Inflammatory macrophage (primary cell): ENCODE measurements around the gene SLC44A1.

Experiments used
- DNase-seq, 2 donors: peaks; one replicate each; pipeline ENCODE4 v3.0.0-alpha.2; 2020 to 2022
- total RNA-seq, 18 experiments: gene quantifications; one replicate each; lab custom pipeline; 2026; ENCODE audit warnings: mixed read lengths in 6 of 18, inconsistent platforms in 2 of 18; lab: John Stamatoyannopoulos, UW

The SLC44A1 gene
- total RNA-seq: 72.7 to 566 (median 140) reads per million in 18 experiments

DNA sequence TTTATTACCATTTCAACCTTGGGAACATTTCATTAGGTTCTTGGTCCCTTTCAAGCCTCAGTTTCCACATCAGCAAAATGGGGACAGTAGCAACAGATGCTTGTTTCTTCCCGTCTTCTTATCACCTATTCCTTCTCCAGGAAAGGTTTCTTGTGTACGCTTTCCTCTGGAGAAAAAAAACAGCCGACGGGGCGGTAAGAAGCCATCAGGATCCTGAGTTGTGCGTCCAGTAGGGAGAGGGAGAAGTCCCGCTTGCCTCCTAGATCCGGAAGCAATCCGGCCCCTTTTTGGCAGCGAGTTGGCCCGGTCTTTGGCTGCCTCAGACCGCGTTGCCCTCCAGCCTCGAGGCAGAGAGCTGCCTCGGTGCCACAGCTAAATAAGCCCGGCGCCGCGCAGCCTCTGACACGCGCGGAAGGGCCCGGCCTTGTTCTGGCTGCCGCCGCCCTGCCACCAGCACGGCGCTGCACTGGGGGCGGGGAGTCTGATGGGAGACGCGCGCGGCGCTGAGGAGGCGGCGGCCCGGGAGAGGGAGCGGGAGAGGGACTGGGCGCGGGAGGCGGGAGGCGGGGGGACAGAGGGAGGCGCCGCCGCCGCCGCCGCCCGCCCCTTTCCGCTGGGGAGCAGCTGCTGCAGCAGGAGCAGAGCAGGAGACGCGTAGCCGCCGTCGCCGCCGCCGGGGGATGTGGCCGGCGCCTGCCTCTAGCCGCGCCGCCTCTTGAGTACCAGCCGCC lies at the start of gene SLC44A1:
TSS of gene SLC44A1 (plus strand) at position 649 of the 731 bp plus-strand sequence. CDS start 218 bp downstream, outside the sequence.
- peak; percentile 96 to 97 for DNase-seq

- no peak for DNase-seq
Observed at GRCh38 chr9:105195259-105195658, 49.2 kb upstream of the SLC44A1 start.

DNA sequence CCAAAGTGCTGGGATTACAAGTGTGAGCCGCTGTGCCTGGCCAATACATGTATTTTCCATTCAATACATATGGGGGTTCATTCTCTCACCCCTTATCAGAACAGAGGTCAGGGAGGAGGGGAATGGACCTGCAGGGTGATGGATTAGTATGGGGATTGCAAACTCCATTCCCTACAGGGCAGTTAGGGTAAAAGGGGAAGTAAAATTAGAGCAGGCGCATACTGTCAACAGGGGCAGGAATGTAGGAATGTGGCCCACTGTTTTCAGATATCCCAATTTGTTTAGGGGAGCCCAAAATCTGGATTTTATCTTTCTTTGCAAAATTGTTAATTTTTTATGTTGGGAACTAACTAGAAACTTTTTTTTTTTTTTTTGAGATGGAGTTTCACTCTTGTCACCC lies 46.4 kb upstream of the SLC44A1 start:
- DNase-seq: no peak

GRCh38 chr9:105198865-105199264 lies 45.6 kb upstream of the SLC44A1 start:
- peak in 1 of 2 donors; percentile 65 for DNase-seq

DNA sequence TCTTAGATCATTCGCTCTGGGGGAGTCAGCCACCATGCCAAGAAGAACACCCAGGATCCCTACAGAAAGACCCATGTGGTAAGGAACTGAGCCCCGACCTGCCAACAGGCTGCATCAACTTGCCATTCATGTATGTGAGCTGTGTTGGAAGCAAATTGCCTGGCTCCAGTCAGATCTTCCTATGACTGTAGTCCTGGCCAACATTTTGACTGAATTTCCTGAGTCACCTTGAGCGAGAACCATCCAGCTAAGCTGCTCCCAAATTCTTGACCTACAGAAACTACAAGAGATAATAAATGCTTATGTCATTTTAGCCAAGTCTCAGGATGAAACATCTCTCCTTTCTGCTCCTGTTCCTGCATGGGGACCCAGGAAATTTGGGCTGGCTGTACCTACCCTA lies 40.0 kb upstream of the SLC44A1 start:
- DNase-seq: no peak

GRCh38 chr9:105205787-105206495 lies 38.5 kb upstream of the SLC44A1 start:
- no peak for DNase-seq

DNA sequence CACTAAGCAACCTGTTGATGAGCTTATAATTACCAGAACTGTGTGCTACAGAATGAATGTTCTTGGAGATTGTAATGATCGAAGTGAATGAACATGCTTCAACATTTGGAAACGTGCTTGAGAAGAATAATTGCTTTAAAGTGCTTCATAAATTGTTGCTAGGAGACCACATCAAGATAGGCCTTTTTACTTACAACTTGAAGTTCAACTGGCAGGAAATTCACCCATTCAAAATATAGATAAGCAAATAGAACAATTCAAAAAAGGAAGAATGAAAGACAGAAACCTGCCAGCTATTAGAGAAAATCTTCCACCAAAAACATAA lies 38.0 kb upstream of the SLC44A1 start:
- no peak for DNase-seq

GRCh38 chr9:105206821-105207699 lies 37.4 kb upstream of the SLC44A1 start:
- DNase-seq: no peak

DNA sequence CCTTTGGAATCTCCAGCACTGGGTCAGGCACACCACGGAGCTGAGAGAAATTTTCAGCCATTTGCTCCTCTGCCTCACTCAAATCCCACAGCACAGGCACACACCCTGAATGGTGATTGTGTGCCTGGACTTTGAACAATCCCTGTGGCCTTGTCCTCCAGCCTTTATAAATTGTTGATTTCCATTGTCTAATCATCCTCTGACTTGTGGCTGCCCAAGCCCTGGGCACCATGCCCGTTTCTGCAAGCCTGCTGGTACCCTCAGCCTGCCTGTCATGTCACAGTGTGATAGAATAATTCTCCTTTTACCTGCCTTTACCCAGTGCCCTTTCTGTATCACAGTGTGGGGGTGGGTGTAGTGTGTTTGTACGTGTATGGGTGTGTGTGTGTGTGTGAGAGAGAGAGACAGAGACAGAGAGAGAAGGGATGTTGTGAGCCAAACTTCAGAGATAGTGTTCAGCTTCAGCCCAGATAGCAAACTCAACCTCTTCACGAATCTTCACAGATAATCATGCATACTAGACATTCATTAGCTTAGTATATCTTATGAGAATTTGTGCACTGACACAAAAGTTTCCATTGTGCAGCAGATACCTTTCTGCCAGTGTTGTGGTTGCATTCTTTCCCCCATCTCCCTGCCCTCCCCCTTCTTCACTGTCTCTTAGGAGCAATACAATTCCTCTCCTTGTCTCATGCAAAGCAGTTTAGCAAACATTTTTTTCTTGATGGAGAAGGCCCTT lies 27.8 kb upstream of the SLC44A1 start:
- DNase-seq: no peak

GRCh38 chr9:105218673-105219072 lies 25.8 kb upstream of the SLC44A1 start:
- DNase-seq: no peak

GRCh38 chr9:105219291-105219805 lies 25.1 kb upstream of the SLC44A1 start:
- DNase-seq: no peak

DNA sequence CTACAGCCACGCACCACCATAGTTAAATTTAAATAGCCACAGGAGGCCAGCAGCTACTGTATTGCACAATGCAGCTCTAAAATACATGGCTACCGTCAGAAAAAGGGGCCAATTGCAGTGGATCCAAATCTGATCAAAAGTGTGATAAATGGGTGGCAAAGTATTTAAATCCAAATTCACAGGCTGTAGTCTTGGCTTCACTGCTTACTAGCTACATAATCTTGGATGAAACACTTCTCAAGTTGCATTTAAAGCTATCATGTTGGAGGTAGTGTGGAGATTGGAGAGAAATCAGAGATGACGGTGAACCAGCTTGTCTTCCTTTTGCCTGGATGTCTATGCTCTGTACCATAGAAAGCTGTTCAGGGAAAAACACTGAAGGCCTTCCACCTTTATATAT lies 24.0 kb upstream of the SLC44A1 start:
- no peak for DNase-seq

- no peak for DNase-seq
Observed at GRCh38 chr9:105223544-105224140, 20.8 kb upstream of the SLC44A1 start.

DNA sequence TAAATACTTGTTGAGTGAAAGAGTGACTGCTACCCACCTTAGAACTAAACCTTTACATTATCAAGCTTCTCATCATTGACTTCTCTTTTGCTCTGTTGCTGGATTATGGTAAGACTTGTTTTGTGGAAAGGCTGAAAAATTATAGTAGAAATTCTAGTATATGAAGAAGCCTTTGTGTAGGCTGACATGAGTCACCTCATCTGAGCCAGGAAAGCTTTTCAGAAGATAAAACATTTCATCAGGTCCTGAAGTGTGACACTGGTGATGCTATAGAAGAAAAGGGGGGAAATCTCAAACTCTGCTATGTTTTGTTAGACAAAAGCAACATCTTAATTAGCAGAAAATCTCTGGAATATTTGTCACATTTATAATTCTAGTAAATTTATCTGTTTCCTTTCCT lies 18.4 kb upstream of the SLC44A1 start:
- no peak for DNase-seq

GRCh38 chr9:105232207-105232606 lies 12.2 kb upstream of the SLC44A1 start:
- no peak for DNase-seq

DNA sequence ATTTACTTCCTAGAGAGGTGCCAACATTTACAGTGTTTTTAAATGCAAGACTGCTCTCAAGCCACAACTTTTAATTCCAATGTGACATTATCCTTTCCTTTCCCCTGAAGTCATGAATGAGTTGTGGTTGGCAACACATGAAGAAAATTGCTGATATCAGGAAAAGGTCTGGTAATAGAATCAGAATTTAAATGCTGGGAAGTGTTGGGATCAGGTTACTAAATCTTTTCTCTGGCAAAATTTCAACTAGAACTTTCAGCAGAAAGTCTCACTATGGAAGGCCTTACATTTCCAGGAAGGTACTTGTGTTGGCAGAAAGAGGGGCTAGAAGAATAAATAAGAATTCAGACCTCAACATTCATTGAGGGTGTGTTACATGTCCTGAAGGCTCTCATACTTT lies 10.6 kb upstream of the SLC44A1 start:
- no peak for DNase-seq

DNA sequence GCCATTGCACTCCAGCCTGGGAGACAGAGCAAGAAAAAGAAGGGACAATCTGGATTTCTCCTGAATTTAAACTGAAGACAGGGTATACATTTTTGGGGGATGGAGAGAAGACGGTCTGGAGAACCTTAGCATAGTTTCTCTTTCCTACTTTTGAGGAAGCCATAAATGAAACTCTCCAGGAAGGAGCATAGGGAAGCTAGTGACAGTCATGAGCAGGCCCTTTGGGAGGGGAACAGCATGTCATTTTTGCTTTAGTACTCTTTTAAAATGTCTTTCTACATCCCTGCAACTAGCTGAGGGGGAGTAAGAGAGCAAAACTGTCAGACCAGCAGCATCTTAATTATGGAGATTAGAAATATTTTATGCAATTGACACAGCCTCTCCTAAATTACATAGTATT lies 8.2 kb upstream of the SLC44A1 start:
- DNase-seq: peak; percentile 36 to 51

- no peak for DNase-seq
Observed at GRCh38 chr9:105237246-105237645, 7.2 kb upstream of the SLC44A1 start.

GRCh38 chr9:105238302-105238701 lies 6.1 kb upstream of the SLC44A1 start:
- DNase-seq: no peak

DNA sequence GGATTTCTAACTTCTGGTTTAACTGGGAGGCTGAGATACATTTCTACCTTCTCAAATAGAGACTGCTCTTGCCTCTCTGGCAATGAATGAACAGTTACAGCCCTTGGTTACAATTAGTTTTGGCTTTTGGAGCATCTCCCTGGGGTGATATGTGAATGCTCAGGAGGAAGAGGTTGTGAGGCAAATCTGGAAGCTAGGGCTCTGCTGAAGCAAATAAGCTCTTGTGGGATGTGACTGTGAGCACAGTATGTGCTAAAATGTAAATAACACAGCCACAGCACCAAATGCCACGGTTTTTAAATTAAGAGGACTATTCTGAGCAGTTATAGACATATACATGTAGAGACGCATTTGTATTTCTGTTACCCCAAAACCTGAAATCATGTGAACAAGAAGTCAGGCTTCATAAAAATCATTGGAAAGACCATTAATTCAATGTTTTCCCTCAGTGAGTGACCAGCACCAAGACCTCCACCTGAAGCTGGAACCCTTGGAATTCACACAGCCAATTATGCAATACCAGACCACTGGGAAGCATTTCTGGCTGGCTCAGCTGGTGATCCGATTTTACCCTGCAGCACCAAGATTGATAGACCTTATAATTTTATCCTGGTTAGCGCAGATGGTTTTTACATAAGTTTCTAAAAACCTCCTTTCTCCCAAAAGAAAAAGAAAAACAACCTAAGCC lies 3.0 kb upstream of the SLC44A1 start:
- DNase-seq: no peak

- DNase-seq: no peak
Observed at GRCh38 chr9:105242062-105242461, 2.4 kb upstream of the SLC44A1 start.
